PFSK-1 (cell line): ENCODE results near the gene NFRKB.

Experiments
- POLR2AphosphoS5 ChIP-seq: IDR thresholded peaks from 2 replicates; pipeline ENCODE4 v1.6.1; 2012; ENCODE audit warnings: low read depth, mild to moderate bottlenecking, control low read depth, low read length, moderate library complexity
- REST ChIP-seq, 2 experiments: IDR thresholded peaks; 2 replicates each; pipeline versions ENCODE4 v1.6.1 to v1.8.0; 2011 to 2012; ENCODE audit warnings: low read depth in 2 of 2, low read length in 2 of 2, control low read depth in 1 of 2, inconsistent platforms in 1 of 2, mild to moderate bottlenecking in 1 of 2, moderate library complexity in 1 of 2; ENCODE audit not compliant: insufficient read depth in 1 of 2
- TAF1 ChIP-seq: IDR thresholded peaks from 2 replicates; pipeline ENCODE4 v1.6.1; 2012; ENCODE audit warnings: low read length, control low read depth, borderline replicate concordance; ENCODE audit not compliant: insufficient read depth

- TF ChIP-seq POLR2AphosphoS5: no peak
- no peak for TF ChIP-seq REST (IDR thresholded peaks at IDR 0.05; ENCODE audit: insufficient read depth in 1 of 2, low read depth in 2 of 2, low read length in 2 of 2)
- no peak for TF ChIP-seq TAF1
These were observed 38.5 kb upstream of the NFRKB start for GRCh38 chr11:129933891-129934290.
